Measurements from ENCODE around the gene SELENOO.
A peak's percentile ranks its signal among the peaks of the same experiment; 100 is the strongest.

The SELENOO gene

GRCh38 chr22:50184902-50185374 is 15.9 kb upstream of the SELENOO start:
- DNase-seq (ENCODE audit: low read depth), result no peak

DNA sequence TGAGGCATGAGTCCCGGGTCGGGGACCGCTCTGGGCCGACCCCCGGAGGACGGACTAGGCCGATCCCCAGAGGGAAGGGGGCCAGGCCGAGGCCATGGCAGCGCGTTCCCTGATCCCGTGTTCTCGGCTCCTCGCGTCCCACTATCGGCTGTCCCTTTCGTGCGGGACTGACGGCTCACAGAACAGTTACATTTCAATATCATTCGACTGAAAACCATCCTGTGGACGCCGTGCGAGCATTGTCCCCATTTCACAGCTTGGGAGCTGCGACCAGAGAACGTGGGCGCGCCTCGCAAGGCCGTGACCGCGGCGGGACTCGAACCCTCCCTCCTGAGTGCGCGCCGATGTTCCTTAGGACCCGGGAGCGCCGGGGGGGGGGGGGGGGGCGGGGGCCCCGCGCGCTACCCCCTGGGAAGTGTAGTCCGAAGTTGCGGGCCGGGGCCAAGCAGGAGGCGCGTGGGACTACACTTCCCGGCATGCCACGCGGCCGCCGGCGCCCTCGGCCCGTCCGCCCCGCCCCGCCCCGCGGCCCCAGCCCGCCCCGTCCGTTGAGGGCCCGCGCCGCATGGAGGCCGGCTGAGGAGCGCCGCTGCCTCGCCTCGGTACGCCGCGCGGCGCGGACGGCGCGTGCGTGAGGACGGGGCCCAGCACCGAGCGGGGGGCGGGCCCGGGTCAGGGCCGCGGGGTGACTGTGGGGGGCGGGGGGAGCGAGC is 15.3 kb upstream of the SELENOO start, which contains the start of gene TRABD:
Gene TRABD, plus strand, starts transcription at position 539 of the 713 bp plus-strand sequence. CDS start 7,148 bp downstream, outside the sequence.
- DNase-seq (ENCODE audit: low read depth), result peak; percentile 77

GRCh38 chr22:50186181-50186714 is 14.6 kb upstream of the SELENOO start:
- no peak for DNase-seq (ENCODE audit: low read depth)

GRCh38 chr22:50186761-50187523 is 13.9 kb upstream of the SELENOO start:
- DNase-seq (ENCODE audit: low read depth), result no peak

DNA sequence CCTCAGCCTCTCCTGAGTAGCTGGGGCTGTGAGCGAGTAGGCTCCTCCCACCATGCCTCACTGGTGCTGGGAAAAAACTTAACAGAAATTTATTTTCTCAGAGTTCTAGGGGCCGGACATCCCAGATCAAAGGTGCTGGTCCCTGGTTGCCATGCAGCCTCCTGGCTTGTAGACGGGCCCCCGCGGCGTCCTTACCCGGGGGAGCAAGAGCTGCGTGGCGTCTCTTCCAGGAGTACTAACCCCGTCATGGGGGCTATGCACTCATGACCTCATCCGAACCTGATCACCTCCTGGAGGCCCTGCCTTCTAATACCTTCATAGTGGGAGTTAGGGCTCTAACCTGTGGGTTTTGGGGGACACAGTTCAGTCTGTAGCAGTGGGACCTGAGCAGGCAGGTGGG is 12.5 kb upstream of the SELENOO start:
- DNase-seq (ENCODE audit: low read depth), result no peak

GRCh38 chr22:50189184-50189848 is 11.5 kb upstream of the SELENOO start:
- DNase-seq (ENCODE audit: low read depth), result no peak

DNA sequence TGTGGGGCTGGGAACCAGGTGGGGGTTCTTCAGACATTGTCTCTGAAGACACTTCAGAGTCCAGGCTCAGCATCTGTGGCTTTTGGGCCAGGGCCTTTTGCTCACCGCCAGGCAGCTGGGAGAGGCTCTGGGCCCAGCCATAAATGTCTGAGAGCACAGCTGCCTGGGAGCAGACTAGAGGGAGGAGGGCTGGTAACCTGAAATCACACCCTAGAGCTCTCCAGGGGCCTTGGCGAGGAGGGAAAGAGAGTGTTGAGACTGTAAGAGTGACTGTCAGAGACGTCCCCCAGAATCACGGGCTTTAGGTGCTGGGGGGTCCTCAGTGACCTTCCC is 11.0 kb upstream of the SELENOO start:
- DNase-seq (ENCODE audit: low read depth), result no peak

- no peak for DNase-seq (ENCODE audit: low read depth)
Measured at GRCh38 chr22:50190182-50190940, 10.4 kb upstream of the SELENOO start.

GRCh38 chr22:50190941-50191741 is 9.7 kb upstream of the SELENOO start:
- no peak for DNase-seq (ENCODE audit: low read depth)

DNA sequence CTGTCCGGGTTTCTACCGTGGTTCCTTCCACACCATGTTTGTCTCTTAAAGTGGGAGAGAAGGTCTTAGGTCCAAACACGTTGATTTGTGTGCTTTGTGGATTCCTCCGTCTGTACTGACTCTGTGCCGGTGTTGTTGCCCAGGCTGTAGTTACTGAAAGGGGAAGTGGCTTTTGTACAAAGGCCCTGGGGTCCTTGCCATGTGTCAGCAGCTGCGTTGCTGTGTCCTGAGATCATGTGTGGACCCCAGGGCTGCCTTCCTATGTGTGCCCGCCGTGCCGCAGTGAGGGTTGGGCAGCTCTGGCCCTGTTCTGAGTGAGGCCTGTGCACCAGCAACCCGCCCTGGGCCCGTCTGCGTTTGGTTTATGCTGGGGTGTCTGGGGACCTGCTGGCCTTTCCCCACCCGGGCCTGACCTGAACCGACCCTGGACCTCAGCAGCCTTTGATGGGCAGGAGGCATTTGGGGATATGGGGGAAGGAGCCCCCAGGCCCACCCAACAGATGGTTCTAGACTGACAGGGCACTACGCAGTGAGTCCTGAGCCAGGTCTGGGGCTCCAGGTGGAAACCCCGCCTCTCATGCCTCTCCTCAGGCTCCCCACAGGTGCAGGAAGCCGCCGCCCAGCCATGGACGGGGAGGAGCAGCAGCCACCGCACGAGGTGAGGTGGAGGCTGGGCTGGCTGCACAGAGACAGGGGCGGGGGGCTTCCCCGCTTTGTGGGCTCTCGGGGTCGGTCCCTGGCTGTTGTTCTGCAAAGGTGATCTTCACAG is 8.2 kb upstream of the SELENOO start:
- no peak for DNase-seq (ENCODE audit: low read depth)

GRCh38 chr22:50193621-50194020 is 7.2 kb upstream of the SELENOO start:
- DNase-seq (ENCODE audit: low read depth), result no peak

- DNase-seq (ENCODE audit: low read depth), result no peak
Measured at GRCh38 chr22:50194037-50194805, 6.6 kb upstream of the SELENOO start.

GRCh38 chr22:50196256-50196655 is 4.6 kb upstream of the SELENOO start:
- no peak for DNase-seq (ENCODE audit: low read depth)

DNA sequence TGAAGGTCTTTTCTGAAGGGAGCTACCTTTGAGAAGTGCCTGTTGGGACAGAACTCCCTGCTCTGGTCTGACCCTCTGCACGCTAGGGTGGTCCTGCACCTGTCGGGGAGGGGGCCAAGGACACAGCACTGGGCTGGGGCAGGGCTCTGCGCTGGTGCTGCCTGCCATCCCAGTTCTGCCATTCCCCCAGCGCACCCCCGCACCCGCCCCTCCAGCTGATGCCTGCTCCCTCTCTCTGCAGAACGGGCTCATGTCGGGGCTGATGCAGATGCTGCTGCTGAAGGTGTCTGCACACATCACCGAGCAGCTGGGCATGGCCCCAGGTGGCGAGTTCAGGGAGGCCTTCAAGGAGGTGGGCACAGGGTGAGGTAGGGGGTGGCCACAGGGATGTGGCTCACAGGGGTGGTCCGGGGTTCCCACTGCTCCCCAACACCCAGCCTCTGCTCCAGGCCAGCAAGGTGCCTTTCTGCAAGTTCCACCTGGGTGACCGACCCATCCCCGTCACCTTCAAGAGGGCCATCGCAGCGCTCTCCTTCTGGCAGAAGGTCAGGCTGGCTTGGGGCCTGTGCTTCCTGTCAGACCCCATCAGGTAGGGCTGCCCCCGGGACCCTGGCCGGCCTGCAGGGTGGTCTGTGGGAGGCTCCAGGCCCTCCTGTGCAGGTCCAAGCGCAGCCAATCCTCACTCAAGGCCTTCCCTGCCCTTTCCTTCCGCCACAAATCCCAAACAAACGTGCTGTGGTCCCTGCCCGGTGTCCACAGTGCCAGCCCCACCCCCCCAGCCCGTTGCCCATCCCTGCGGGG is 3.6 kb upstream of the SELENOO start:
- DNase-seq (ENCODE audit: low read depth), result no peak

DNA sequence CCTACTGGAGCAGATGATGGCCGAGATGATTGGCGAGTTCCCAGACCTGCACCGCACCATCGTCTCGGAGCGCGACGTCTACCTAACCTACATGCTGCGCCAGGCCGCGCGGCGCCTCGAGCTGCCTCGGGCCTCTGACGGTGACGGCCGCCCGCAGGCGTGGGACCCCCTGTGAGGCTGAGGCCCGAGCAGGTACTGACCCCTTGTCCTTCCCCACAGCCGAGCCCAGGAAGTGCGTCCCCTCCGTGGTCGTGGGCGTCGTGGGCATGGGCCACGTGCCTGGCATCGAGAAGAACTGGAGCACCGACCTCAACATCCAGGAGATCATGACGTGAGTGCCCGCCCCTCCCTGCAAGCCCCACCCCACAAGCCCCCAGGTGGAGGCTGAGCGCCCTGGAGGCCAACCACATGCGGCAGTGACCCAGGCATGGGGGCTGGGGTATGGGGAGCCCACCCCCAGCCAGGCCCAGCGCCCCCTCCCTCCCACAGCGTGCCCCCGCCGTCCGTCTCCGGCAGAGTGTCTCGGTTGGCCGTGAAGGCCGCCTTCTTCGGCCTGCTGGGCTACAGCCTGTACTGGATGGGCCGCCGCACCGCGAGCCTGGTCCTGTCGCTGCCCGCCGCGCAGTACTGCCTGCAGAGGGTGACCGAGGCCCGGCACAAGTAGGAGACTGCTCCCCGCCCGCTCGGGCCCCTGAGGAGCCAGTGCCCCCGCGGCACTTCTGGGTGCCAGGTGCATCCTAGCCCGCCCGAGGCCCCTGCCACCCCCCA is 2.8 kb upstream of the SELENOO start:
- DNase-seq (ENCODE audit: low read depth), result no peak

GRCh38 chr22:50198624-50199017 is 2.2 kb upstream of the SELENOO start:
- no peak for DNase-seq (ENCODE audit: low read depth)

- no peak for DNase-seq (ENCODE audit: low read depth)
Measured at GRCh38 chr22:50199251-50199721, 1.5 kb upstream of the SELENOO start.

Measured in stromal cell of bone marrow (primary cell).